ENCODE results near the gene CNTNAP2.

DNA sequence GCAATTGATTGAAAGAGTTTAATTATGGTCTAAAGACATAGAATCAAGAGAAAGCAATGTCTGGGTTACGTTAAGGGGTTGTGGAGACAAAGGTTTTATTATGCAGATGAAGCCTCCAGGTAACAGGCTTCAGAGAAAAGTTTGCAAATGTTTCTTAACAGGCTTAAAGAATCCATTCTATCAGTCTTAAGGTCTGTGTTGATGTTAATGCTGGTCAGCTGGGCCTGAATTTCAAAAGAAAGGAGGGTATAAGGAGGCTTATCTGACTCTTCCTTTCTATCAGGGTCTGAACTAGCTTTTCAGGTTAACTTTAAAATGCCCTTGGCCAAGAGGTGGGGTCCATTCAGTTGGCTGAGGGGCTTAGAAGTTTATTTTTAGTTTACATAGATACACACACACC lies 1469.5 kb downstream of the CNTNAP2 start:
- TF ChIP-seq, protein P1, sequence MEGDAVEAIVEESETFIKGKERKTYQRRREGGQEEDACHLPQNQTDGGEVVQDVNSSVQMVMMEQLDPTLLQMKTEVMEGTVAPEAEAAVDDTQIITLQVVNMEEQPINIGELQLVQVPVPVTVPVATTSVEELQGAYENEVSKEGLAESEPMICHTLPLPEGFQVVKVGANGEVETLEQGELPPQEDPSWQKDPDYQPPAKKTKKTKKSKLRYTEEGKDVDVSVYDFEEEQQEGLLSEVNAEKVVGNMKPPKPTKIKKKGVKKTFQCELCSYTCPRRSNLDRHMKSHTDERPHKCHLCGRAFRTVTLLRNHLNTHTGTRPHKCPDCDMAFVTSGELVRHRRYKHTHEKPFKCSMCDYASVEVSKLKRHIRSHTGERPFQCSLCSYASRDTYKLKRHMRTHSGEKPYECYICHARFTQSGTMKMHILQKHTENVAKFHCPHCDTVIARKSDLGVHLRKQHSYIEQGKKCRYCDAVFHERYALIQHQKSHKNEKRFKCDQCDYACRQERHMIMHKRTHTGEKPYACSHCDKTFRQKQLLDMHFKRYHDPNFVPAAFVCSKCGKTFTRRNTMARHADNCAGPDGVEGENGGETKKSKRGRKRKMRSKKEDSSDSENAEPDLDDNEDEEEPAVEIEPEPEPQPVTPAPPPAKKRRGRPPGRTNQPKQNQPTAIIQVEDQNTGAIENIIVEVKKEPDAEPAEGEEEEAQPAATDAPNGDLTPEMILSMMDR (conservative IDR thresholded peaks at IDR 0.05; ENCODE audit: low read depth, low read length), result no peak
- TF ChIP-seq RAD21 (IDR thresholded peaks at IDR 0.05; ENCODE audit: low read length) (no peak), POLR2A (IDR thresholded peaks at IDR 0.05; ENCODE audit: low read depth, low read length) (no peak)
